HepG2 (cell line): ENCODE measurements around the gene CAMKK1. TPM values are rescaled to one million over a fixed set of nuclear protein-coding genes. Genes with fewer than 3 reads are reported as not detected.

ENCODE experiments used
- AHDC1 ChIP-seq: sonication (generic); formaldehyde crosslinking; IDR thresholded peaks from 2 replicates; pipeline ENCODE4 v1.5.1; 2020; ENCODE audit warnings: mild to moderate bottlenecking, missing genetic modification reagents, borderline replicate concordance
- DZIP1 ChIP-seq: sonication (generic); formaldehyde crosslinking; IDR thresholded peaks from 2 replicates; pipeline ENCODE4 v1.5.0; 2020; ENCODE audit warnings: mild to moderate bottlenecking, missing genetic modification reagents
- GABPA ChIP-seq, 2 experiments: IDR thresholded peaks; 2 replicates each; pipeline ENCODE4 v1.6.1; 2011 to 2016; ENCODE audit warnings: low read depth in 2 of 2, low read length in 1 of 2, missing biosample characterization in 1 of 2, missing genetic modification characterization in 1 of 2
- HNF4A ChIP-seq: sonication (generic); formaldehyde crosslinking; IDR thresholded peaks from 2 replicates; pipeline ENCODE4 v1.4.0; 2020; ENCODE audit warnings: missing genetic modification reagents
- NAIF1 ChIP-seq: sonication (generic); formaldehyde crosslinking; IDR thresholded peaks from 2 replicates; pipeline ENCODE4 v1.5.0; 2020; ENCODE audit warnings: mild to moderate bottlenecking, missing genetic modification reagents, borderline replicate concordance
- NCOA1 ChIP-seq: sonication (generic); formaldehyde crosslinking; IDR thresholded peaks from 2 replicates; pipeline ENCODE4 v1.9.0; 2021; ENCODE audit warnings: missing genetic modification reagents
- RBFOX2 ChIP-seq: fragments of 200-400 bp; formaldehyde crosslinking; IDR thresholded peaks from 2 replicates; pipeline ENCODE4 v1.6.1; 2017; ENCODE audit warnings: low read depth, mild to moderate bottlenecking, low read length
- SP5 ChIP-seq: IDR thresholded peaks from 2 replicates; pipeline ENCODE4 v1.6.1; 2016; ENCODE audit warnings: low read depth, borderline replicate concordance
- STAT6 ChIP-seq: sonication (generic); formaldehyde crosslinking; IDR thresholded peaks from 2 replicates; pipeline ENCODE4 v1.4.0; 2020; ENCODE audit warnings: missing genetic modification reagents, mild to moderate bottlenecking, borderline replicate concordance
- ZFP1 ChIP-seq: IDR thresholded peaks from 2 replicates; pipeline ENCODE4 v1.6.1; 2016
- ZNF335 ChIP-seq: sonication (generic); formaldehyde crosslinking; IDR thresholded peaks from 2 replicates; pipeline ENCODE4 v1.4.0; 2020; ENCODE audit warnings: missing genetic modification reagents
- ZNF878 ChIP-seq: sonication (generic); formaldehyde crosslinking; IDR thresholded peaks from 2 replicates; pipeline ENCODE4 v1.8.1; 2023; ENCODE audit warnings: mild to moderate bottlenecking, missing genetic modification reagents, moderate library complexity
- ZSCAN12 ChIP-seq: sonication (generic); formaldehyde crosslinking; IDR thresholded peaks from 2 replicates; pipeline ENCODE4 v1.9.0; 2021; ENCODE audit warnings: mild to moderate bottlenecking, missing genetic modification reagents
- ZSCAN20 ChIP-seq: sonication (generic); formaldehyde crosslinking; IDR thresholded peaks from 2 replicates; pipeline ENCODE4 v1.4.0; 2020; ENCODE audit warnings: missing genetic modification reagents, mild to moderate bottlenecking, borderline replicate concordance
- polyA plus RNA-seq, 8 experiments: library from polyadenylated mRNA; depleted of rRNA in 3 of 8; stranded (reverse) in 7 of 8; unstranded in 1 of 8; fragments of >200 nt; fragmentation: Illumina TruSeq in 4 of 8; extraction: Trizol in 4 of 8; gene quantifications; 2 replicates each; pipeline versions ENCODE4 v1.2.1 to v1.2.3, GENCODE V29; 2011 to 2016; ENCODE audit warnings: low read depth in 4 of 8, missing spikeins in 1 of 8, mixed read lengths in 1 of 8; ENCODE audit not compliant: insufficient read depth in 1 of 8
- total RNA-seq, 5 experiments: library from RNA; depleted of rRNA; stranded (reverse); fragments of >200 nt; fragmentation: Illumina TruSeq; extraction: Trizol; gene quantifications; 2 replicates each; pipeline ENCODE4 v1.2.3, GENCODE V29; 2016; ENCODE audit warnings: low read depth in 1 of 5

The CAMKK1 gene
- total and polyA plus RNA-seq, 2 of the 13 experiments (the other 11 are each of a cell fraction or from before 2014, with no cell fraction given) = 1.5 to 1.6 TPM

GRCh38 chr17:3845621-3846436 is 47.0 kb downstream of the CAMKK1 start, which contains the start of gene NCBP3 (continued):
- TF ChIP-seq AHDC1 = no peak
- no peak; the same call in 1 of the 2 replicates for TF ChIP-seq DZIP1 (CRISPR knock-in tag)
- 0 out of 2 replicates have a peak, but pooled peaks have one; percentile 45 for TF ChIP-seq ZSCAN12 (CRISPR knock-in tag)
- 0 out of 2 replicates have a peak, but pooled peaks have one; percentile 75 for TF ChIP-seq ZNF878
- TF ChIP-seq ZFP1 (CRISPR knock-in tag) = no peak
- TF ChIP-seq NCOA1 (CRISPR knock-in tag) = peak; percentile 64; the same call in 1 of the 2 replicates
- peak; percentile 69; the same call in 1 of the 2 replicates for TF ChIP-seq SP5 (CRISPR knock-in tag)
- TF ChIP-seq HNF4A (CRISPR knock-in tag) = 0 out of 2 replicates have a peak, but pooled peaks have one; percentile 20
- TF ChIP-seq NAIF1 = peak; percentile 87; the same call in 1 of the 2 replicates
- TF ChIP-seq STAT6 = no peak
- no peak; the same call in 1 of the 2 replicates for TF ChIP-seq ZSCAN20
- 0 out of 2 replicates have a peak, but pooled peaks have one; percentile 34 for TF ChIP-seq ZNF335 (CRISPR knock-in tag)
- peak; percentile 23; the same call in 1 of the 2 replicates for TF ChIP-seq GABPA (IDR thresholded peaks at IDR 0.05; ENCODE audit: low read depth, low read length)
- peak; percentile 61 for TF ChIP-seq GABPA (CRISPR knock-in tag; IDR thresholded peaks at IDR 0.05; ENCODE audit: low read depth)
- TF ChIP-seq RBFOX2 = peak; percentile 97
